GM12801 (cell line): Measurements from ENCODE around the gene RPS21.

ENCODE experiments used
- CTCF ChIP-seq: IDR thresholded peaks from one replicate; pipeline ENCODE4 v1.5.1; 2011; ENCODE audit warnings: control low read depth; ENCODE audit not compliant: insufficient read length; ENCODE audit errors: extremely low read depth

The RPS21 gene

GRCh38 chr20:62386383-62387218 is at the start of gene RPS21:
TSS of gene RPS21 (plus strand) at chr20:62387103. CDS start at chr20:62387339, 236 bp downstream.
- TF ChIP-seq CTCF: no peak

- no peak for TF ChIP-seq CTCF
Observed at GRCh38 chr20:62337558-62338293, 49.2 kb upstream of the RPS21 start.

GRCh38 chr20:62338294-62338620 is 48.6 kb upstream of the RPS21 start:
- TF ChIP-seq CTCF: no peak

- no peak for TF ChIP-seq CTCF
Observed at GRCh38 chr20:62339647-62340062, 47.2 kb upstream of the RPS21 start.

GRCh38 chr20:62342910-62343309 is 44.0 kb upstream of the RPS21 start:
- no peak for TF ChIP-seq CTCF

- TF ChIP-seq CTCF: no peak
Observed at GRCh38 chr20:62344092-62344491, 42.8 kb upstream of the RPS21 start.

- TF ChIP-seq CTCF: no peak
Observed at GRCh38 chr20:62344782-62345181, 42.1 kb upstream of the RPS21 start.
